ENCODE data around the gene FOXI1.

FOXI1 gene

GRCh38 chr5:170105642-170106611 lies at the start of gene FOXI1:
Gene FOXI1, plus strand, starts transcription at chr5:170105897. Its CDS starts 61 bp downstream, at chr5:170105958.
- no peak for DNase-seq

GRCh38 chr5:170056561-170057267 lies 49.0 kb upstream of the FOXI1 start:
- DNase-seq: peak; percentile 37

- no peak for DNase-seq
Observed at GRCh38 chr5:170057311-170057710, 48.4 kb upstream of the FOXI1 start.

- no peak for DNase-seq
Observed at GRCh38 chr5:170059221-170059620, 46.5 kb upstream of the FOXI1 start.

- DNase-seq: no peak
Observed at GRCh38 chr5:170067152-170067551, 38.5 kb upstream of the FOXI1 start.

GRCh38 chr5:170067574-170068170 lies 38.0 kb upstream of the FOXI1 start:
- DNase-seq: no peak

GRCh38 chr5:170069512-170069911 lies 36.2 kb upstream of the FOXI1 start:
- no peak for DNase-seq

GRCh38 chr5:170070556-170071412 lies 34.9 kb upstream of the FOXI1 start:
- peak; percentile 41 for DNase-seq

GRCh38 chr5:170071748-170072147 lies 33.9 kb upstream of the FOXI1 start:
- no peak for DNase-seq

- DNase-seq: no peak
Observed at GRCh38 chr5:170075696-170076095, 30.0 kb upstream of the FOXI1 start.

GRCh38 chr5:170076211-170076610 lies 29.5 kb upstream of the FOXI1 start:
- DNase-seq: peak; percentile 4

- no peak for DNase-seq
Observed at GRCh38 chr5:170076739-170077138, 29.0 kb upstream of the FOXI1 start.

GRCh38 chr5:170077526-170077925 lies 28.2 kb upstream of the FOXI1 start:
- DNase-seq: no peak

GRCh38 chr5:170078458-170078857 lies 27.2 kb upstream of the FOXI1 start:
- no peak for DNase-seq

- no peak for DNase-seq
Observed at GRCh38 chr5:170078931-170079330, 26.8 kb upstream of the FOXI1 start.

GRCh38 chr5:170080217-170080616 lies 25.5 kb upstream of the FOXI1 start:
- no peak for DNase-seq

- no peak for DNase-seq
Observed at GRCh38 chr5:170080786-170081445, 24.8 kb upstream of the FOXI1 start.

- no peak for DNase-seq
Observed at GRCh38 chr5:170081616-170082015, 24.1 kb upstream of the FOXI1 start.

- DNase-seq: no peak
Observed at GRCh38 chr5:170082701-170083100, 23.0 kb upstream of the FOXI1 start.

GRCh38 chr5:170087168-170087817 lies 18.4 kb upstream of the FOXI1 start:
- no peak for DNase-seq

GRCh38 chr5:170092455-170093101 lies 13.1 kb upstream of the FOXI1 start:
- DNase-seq: no peak
